Activated CD4-positive, alpha-beta T cell treated with anti-CD3 and anti-CD28 coated beads, Interleukin-2, amount 50 U/mL, for 48 hours (primary cell): ENCODE measurements around the gene PTRH2.
A peak's percentile ranks its signal among the peaks of the same experiment; 100 is the strongest.
"Not testable (repeated sequence)": the region's sequence is repeated elsewhere in the genome, so short reads cannot be mapped to it uniquely, and the experiment has no call there.

Source experiments
- DNase-seq, 2 experiments: peaks; one replicate each; pipeline ENCODE4 v3.0.0-alpha.2; 2020

PTRH2 gene

GRCh38 chr17:59707149-59707970 lies at the start of gene PTRH2, which contains the start of gene VMP1:
Gene PTRH2, minus strand, starts transcription at chr17:59707430. Its CDS starts 9,452 bp downstream, at chr17:59697978.
Gene VMP1, plus strand, starts transcription at chr17:59707654. Its CDS starts 23,793 bp downstream, at chr17:59731447.
- peak; percentile 93 to 96 for DNase-seq

- DNase-seq, result no peak
Observed at GRCh38 chr17:59756236-59756818, 49.1 kb upstream of the PTRH2 start.

GRCh38 chr17:59755069-59755468 lies 47.8 kb upstream of the PTRH2 start:
- DNase-seq, result not testable (repeated sequence)

- DNase-seq, result peak in 1 of 2 experiments; percentile 44
Observed at GRCh38 chr17:59754552-59754951, 47.3 kb upstream of the PTRH2 start.

- no peak for DNase-seq
Observed at GRCh38 chr17:59753522-59754467, 46.6 kb upstream of the PTRH2 start.

GRCh38 chr17:59752922-59753321 lies 45.7 kb upstream of the PTRH2 start:
- no peak for DNase-seq

GRCh38 chr17:59752446-59752845 lies 45.2 kb upstream of the PTRH2 start:
- no peak for DNase-seq

- DNase-seq, result peak in 1 of 2 experiments; percentile 53
Observed at GRCh38 chr17:59751955-59752413, 44.8 kb upstream of the PTRH2 start.

- DNase-seq, result no peak
Observed at GRCh38 chr17:59748591-59748990, 41.4 kb upstream of the PTRH2 start.

- no peak for DNase-seq
Observed at GRCh38 chr17:59746849-59747445, 39.7 kb upstream of the PTRH2 start.

GRCh38 chr17:59745040-59745439 lies 37.8 kb upstream of the PTRH2 start:
- DNase-seq, result no peak

GRCh38 chr17:59743842-59744241 lies 36.6 kb upstream of the PTRH2 start:
- no peak for DNase-seq

GRCh38 chr17:59737324-59737723 lies 30.1 kb upstream of the PTRH2 start:
- no peak for DNase-seq

GRCh38 chr17:59734226-59734625 lies 27.0 kb upstream of the PTRH2 start:
- DNase-seq, result no peak

- DNase-seq, result no peak
Observed at GRCh38 chr17:59733697-59734096, 26.5 kb upstream of the PTRH2 start.

GRCh38 chr17:59730268-59730834 lies 23.1 kb upstream of the PTRH2 start:
- no peak for DNase-seq

GRCh38 chr17:59727817-59728533 lies 20.7 kb upstream of the PTRH2 start:
- no peak for DNase-seq

- DNase-seq, result no peak
Observed at GRCh38 chr17:59725691-59726090, 18.5 kb upstream of the PTRH2 start.

- no peak for DNase-seq
Observed at GRCh38 chr17:59723607-59724006, 16.4 kb upstream of the PTRH2 start.

GRCh38 chr17:59723041-59723440 lies 15.8 kb upstream of the PTRH2 start:
- no peak for DNase-seq

GRCh38 chr17:59722623-59723022 lies 15.4 kb upstream of the PTRH2 start:
- DNase-seq, result no peak

- DNase-seq, result no peak
Observed at GRCh38 chr17:59719526-59719925, 12.3 kb upstream of the PTRH2 start.
